ENCODE results near the gene LPAR2. TPM values are rescaled to one million over a fixed set of nuclear protein-coding genes. Genes with fewer than 3 reads are reported as not detected.

Gene LPAR2
- total RNA-seq, 2 donors from 2014 or later = 35.4 to 122 TPM

GRCh38 chr19:19642506-19643157, 14.6 kb upstream of the LPAR2 start:
- DNase-seq (ENCODE audit: low spot score in 2 of 2) (peak in 1 of 2 donors; percentile 31), ATAC-seq (peak; percentile 34 to 76)
- peaks cover 15 to 20% of the 10 kb centered on the region in 2 donors for H3K36me3 Mint-ChIP-seq
- no peaks in the 10 kb centered on the region for H3K9me3 Mint-ChIP-seq
- H3K27ac Mint-ChIP-seq = peak overlapping the region; percentile 91 to 97

DNA sequence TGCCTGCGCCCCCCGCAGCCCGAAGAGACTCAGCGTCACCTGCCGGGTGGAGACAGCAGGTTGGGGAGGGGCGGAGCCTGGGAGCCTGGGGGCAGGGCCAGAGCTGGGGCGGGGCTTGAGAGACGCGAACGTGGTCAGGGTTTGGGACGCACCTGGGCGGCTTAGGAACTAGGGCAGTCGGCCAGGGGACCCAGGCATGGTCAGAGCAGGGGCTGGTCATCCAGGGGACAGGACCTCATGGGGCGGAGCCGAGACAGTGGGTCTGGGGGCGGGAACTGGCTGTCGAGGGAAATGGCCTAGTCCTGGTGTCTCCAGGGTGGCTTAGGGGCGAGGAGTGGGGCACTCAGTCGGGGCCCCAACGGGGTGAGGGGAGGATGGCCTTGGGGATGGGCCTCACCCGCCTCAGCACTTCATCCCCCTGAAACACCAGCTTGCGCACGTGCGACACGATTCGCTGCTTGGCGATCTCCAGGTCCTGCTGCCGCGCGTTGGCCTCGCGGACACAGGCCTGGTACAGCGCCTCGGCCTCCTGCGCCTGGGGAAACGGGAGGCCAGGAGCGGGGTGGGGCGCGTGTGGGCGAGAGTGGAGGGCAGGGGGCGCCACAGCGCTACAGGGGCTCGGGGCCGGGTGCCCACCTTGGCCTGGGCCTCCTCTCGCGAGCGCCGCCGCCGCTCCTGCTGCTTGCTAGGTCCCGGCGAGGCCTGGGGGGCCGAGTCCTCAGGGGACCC, 9.7 kb upstream of the LPAR2 start:
- Mint-ChIP-seq H3K27ac (no peak overlapping the region), H3K36me3 (peaks cover 18 to 37% of the 10 kb centered on the region in 2 donors), H3K9me3 (no peaks in the 10 kb centered on the region)
- ATAC-seq = no peak
- DNase-seq (ENCODE audit: low spot score in 2 of 2) = no peak

- Mint-ChIP-seq H3K27ac (no peak overlapping the region), H3K36me3 (peaks cover 13 to 34% of the 10 kb centered on the region in 2 donors), H3K9me3 (no peaks in the 10 kb centered on the region)
- DNase-seq (ENCODE audit: low spot score in 2 of 2) = no peak
- ATAC-seq = no peak
Observed at GRCh38 chr19:19637186-19637522, 9.1 kb upstream of the LPAR2 start.

- no peak for ATAC-seq
- Mint-ChIP-seq H3K9me3 (no peaks in the 10 kb centered on the region), H3K27ac (no peak overlapping the region), H3K36me3 (peaks cover 9 to 29% of the 10 kb centered on the region in 2 donors)
- no peak for DNase-seq (ENCODE audit: low spot score in 2 of 2)
Observed at GRCh38 chr19:19636573-19637185, 8.7 kb upstream of the LPAR2 start.

DNA sequence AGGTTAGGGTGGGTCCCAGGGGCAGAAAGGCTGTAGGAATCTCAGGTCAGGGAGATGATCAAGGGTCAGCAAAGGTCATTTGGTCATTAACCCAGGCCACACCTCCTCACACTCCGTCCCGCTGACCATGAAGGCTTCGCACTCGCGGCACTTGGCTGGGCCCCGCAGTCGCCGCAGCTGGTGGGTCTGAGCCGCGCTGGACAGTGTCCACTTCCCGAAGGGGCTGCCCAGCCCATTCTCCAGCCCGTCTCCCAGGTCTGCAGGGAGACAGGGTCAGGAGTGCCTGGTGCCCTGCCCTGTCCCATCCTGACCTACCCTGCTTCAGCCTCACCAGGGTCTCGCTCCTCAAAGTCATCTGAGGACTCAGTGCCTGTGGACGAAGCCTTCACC, 7.3 kb upstream of the LPAR2 start:
- no peaks in the 10 kb centered on the region for H3K9me3 Mint-ChIP-seq
- peak overlapping the region; percentile 58 to 92 for H3K27ac Mint-ChIP-seq
- ATAC-seq = no peak

GRCh38 chr19:19634516-19635312, 6.7 kb upstream of the LPAR2 start:
- DNase-seq (ENCODE audit: low spot score in 2 of 2) = no peak
- ATAC-seq = no peak
- H3K27ac Mint-ChIP-seq = peak overlapping the region; percentile 32 to 92
- H3K9me3 Mint-ChIP-seq = no peaks in the 10 kb centered on the region
- peaks cover 9 to 29% of the 10 kb centered on the region in 2 donors for H3K36me3 Mint-ChIP-seq

More for the DNA sequence above, 7.3 kb upstream of the LPAR2 start:
- no peak for DNase-seq (ENCODE audit: low spot score in 2 of 2)
- peaks cover 9 to 29% of the 10 kb centered on the region in 2 donors for H3K36me3 Mint-ChIP-seq

DNA sequence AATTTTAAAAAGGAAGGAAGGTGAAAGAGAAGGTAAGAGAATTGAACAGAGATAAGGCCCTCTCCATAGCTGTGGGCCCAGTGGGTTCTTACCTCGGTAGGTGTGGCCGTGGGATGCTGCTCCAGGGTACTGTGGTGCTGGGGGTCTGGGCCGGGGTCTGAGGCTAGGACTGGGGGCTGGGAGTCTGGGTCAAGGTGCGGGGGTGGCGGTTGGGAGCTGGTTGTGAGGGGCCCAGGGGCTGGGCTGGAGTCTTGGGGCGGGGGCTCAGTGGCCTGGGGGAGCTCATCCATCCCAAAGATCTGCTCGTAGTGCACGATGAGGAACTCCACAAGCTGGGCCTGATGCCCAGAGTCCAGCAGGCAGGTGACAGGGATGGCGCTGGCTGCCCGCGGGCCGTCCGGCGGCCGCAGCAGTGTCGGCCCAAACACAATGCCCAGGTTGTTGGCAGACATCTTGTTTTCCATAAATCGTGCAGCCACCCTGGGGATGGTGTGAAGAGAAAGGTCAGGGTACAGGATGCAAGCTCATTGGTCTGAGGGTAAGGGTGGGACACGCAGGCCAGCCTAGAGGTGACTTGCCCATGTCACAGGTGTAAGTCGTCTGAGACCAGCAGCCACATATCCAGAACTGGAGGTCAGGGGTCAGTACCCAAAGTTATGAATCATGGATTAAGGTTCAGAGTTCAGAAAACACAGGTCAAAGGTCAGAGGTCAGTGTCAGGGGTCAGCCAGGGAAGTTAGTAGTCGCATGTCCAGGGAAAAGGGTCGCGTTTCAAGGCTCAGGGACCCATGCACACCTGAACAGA, 5.9 kb upstream of the LPAR2 start:
- ATAC-seq (no peak), DNase-seq (ENCODE audit: low spot score in 2 of 2) (no peak)
- H3K27ac Mint-ChIP-seq = peak overlapping the region; percentile 24 to 32
- no peaks in the 10 kb centered on the region for H3K9me3 Mint-ChIP-seq
- H3K36me3 Mint-ChIP-seq = peaks cover 9 to 29% of the 10 kb centered on the region in 2 donors

DNA sequence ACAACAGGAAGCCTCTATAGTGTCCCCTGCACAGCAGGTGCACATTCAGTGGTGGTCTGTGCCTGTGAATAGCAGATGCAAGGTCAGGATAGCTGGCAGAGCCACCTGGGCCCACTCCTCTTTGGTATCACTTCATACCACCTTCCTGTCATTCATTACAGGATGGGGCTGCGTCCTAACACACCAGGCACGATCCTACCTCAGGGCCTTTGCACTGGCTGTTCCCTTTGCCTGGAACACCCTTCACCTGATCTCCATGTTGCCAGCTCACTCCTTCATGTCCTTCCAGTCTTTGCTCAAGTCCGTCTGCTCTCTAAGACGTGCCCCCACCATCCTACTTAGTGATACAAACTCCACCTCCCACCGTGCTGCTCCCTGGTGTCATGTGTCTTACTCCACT, 4.6 kb upstream of the LPAR2 start:
- Mint-ChIP-seq H3K36me3 (peaks cover 9 to 25% of the 10 kb centered on the region in 2 donors), H3K9me3 (no peaks in the 10 kb centered on the region), H3K27ac (peak overlapping the region in 1 of 2 donors; percentile 32)
- no peak for ATAC-seq
- DNase-seq (ENCODE audit: low spot score in 2 of 2) = no peak

GRCh38 chr19:19631346-19631745, 3.3 kb upstream of the LPAR2 start:
- DNase-seq (ENCODE audit: low spot score in 2 of 2) = no peak
- Mint-ChIP-seq H3K27ac (peak overlapping the region in 1 of 2 donors; percentile 44), H3K36me3 (peaks cover 22 to 35% of the 10 kb centered on the region in 2 donors), H3K9me3 (no peaks in the 10 kb centered on the region)
- no peak for ATAC-seq

GRCh38 chr19:19630426-19630825, 2.4 kb upstream of the LPAR2 start:
- DNase-seq (ENCODE audit: low spot score in 2 of 2) (no peak), ATAC-seq (no peak)
- Mint-ChIP-seq H3K9me3 (no peaks in the 10 kb centered on the region), H3K27ac (peak overlapping the region in 1 of 2 donors; percentile 44), H3K36me3 (peaks cover 26 to 36% of the 10 kb centered on the region in 2 donors)

DNA sequence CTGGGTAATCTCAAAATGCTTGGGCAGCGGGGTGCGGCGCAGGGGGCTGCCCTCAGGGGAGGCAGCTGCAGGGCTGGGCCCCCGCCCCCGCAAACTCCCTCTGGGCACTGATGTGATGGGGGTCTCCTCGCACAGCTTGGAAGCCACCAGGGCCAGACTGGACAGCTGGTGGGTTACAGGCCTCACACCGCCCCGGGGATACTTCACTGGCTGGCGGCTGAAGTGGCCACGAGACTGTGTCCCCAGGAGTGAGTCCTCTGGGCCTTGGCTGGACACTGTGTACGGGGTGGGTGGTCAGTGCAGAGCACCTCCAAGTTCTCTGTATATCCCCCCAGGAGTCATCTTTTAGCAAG, 2.0 kb upstream of the LPAR2 start:
- no peak for ATAC-seq
- DNase-seq (ENCODE audit: low spot score in 2 of 2) = no peak
- H3K27ac Mint-ChIP-seq = no peak overlapping the region
- no peaks in the 10 kb centered on the region for H3K9me3 Mint-ChIP-seq
- peaks cover 26 to 34% of the 10 kb centered on the region in 2 donors for H3K36me3 Mint-ChIP-seq

- Mint-ChIP-seq H3K36me3 (peaks cover 18 to 33% of the 10 kb centered on the region in 2 donors), H3K9me3 (no peaks in the 10 kb centered on the region), H3K27ac (peak overlapping the region; percentile 79 to 85)
- DNase-seq (ENCODE audit: low spot score in 2 of 2) = peak; percentile 25 to 70
- ATAC-seq = peak; percentile 35 to 62
Observed at GRCh38 chr19:19628501-19629134, 598 bp upstream of the LPAR2 start.

GRCh38 chr19:19626516-19627472, 1.2 kb downstream of the LPAR2 start:
- Mint-ChIP-seq H3K27ac (peak overlapping the region; percentile 88 to 98), H3K9me3 (no peaks in the 10 kb centered on the region), H3K36me3 (peaks cover 18 to 23% of the 10 kb centered on the region in 2 donors)
- DNase-seq (ENCODE audit: low spot score in 2 of 2) (no peak), ATAC-seq (no peak)

GRCh38 chr19:19624032-19624570, 3.9 kb downstream of the LPAR2 start:
- Mint-ChIP-seq H3K36me3 (peaks cover 18 to 23% of the 10 kb centered on the region in 2 donors), H3K27ac (peak overlapping the region in 1 of 2 donors; percentile 21), H3K9me3 (no peaks in the 10 kb centered on the region)
- DNase-seq (ENCODE audit: low spot score in 2 of 2) (no peak), ATAC-seq (no peak)
